Measurements from ENCODE around the gene DCST2.

DCST2 gene

DNA sequence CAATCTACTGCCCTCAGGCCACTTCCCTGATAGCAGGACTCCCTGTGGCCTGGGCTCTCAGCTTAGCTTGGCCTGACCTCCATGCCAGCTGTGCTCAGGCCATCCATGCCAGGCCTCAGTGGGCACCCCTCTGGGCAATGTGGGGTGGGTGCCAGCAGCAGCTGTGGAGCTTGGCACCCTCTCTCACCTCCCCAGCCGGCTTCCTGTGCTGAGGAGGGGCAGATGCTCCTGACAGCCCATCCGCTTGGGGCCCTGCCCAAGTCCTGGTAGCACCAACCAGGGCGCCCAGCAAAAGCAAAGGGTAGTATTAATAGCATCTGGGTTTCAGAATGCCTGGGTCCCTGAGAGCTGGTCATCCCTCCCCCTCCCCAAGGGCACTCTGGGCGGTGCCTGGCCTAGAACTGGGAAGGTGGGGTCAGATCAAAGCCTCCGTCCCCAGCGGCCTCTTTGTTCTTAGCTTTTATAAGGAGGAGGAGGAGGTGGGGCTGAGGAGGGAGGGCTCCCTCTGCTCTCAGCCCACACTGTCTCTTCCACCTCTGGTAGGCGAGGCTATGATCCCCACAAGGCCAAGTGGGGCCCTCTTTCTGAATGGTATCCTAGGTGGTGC is 36.1 kb upstream of the DCST2 start:
- DNase-seq (ENCODE audit: low read depth, low spot score), result no peak

DNA sequence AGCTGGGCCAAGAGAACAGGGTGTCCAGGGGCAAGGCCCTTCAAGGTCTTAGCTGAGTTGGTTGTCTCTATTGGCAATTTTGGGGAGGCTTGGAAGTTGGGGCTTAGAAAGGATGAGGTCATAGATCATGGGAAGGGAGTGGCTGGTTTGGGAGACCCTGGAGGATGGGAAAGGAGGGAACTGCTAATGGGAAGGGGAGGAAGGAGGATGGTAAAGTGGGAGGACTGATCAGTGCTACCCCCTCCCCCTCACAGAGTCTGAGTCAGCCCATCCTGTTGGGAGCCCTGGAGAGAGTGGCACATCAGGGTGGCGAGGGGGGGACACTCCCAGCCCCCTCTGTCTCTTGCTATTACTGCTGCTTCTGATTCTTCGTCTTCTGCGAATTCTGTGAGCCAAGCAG is 35.0 kb upstream of the DCST2 start:
- no peak for DNase-seq (ENCODE audit: low read depth, low spot score)

GRCh38 chr1:155066777-155067176 is 33.2 kb upstream of the DCST2 start:
- DNase-seq (ENCODE audit: low read depth, low spot score), result no peak

DNA sequence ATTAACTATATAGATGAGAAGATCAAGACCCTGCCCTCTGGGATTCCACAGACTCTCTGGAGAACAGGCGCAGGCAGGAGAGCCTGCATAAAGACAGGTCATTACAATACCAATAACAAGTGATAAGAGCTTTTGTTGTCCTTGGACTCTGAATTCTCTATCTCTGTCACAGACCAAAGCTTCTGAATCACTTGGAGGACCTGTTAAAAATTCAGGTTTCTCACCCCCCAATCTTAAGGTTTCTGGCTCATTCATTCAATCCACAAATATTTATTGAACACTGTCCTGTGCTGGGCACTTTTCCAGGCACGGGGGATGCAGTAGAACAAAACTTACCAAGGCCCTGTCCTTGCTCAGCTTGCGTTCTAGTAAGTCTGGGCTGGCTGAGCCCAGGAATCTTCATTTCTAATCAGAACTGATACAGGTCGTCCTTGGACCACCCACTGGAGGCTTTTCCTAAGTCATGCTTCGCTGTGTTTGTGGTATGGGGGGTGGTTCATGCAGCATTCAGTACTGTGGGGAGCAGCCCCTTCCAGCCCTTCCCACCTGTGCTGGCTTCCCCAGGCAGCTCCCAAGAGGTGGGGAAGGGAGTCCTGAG is 31.4 kb upstream of the DCST2 start:
- no peak for DNase-seq (ENCODE audit: low read depth, low spot score)

DNA sequence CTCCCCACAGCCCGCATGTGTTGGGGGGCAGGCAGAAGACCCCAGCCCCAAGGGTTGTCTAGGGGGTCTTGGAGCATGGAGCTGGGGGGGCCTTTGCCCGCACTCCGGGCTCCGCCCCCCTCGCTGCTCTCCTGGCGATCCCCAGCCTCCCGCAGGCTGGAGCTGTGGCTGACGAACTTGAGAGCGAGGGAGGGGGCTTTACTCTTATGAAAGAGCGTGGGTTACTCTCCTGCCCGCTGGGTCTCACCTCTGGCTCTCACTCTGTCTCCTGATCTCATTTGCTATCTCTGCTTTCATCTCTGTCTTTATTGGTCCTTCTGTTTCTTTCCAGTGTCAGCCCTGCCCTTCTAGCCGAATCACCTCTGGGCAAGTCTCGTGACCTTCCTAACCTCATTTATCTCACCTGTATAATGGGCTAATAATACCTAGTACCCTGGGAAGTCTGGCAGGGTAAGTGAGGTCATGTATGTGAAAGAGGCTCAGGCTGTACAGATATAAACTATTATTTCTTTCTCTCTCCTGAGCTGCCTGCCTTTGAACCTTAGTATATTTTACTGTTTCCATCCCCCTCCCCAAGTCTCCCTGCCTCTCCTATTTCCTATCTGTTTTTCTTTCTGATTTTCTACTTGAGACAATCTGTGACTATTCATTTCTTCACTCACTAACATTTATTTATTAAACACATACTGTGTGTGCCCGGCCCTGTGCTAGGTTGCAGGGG is 30.7 kb upstream of the DCST2 start:
- no peak for DNase-seq (ENCODE audit: low read depth, low spot score)

DNA sequence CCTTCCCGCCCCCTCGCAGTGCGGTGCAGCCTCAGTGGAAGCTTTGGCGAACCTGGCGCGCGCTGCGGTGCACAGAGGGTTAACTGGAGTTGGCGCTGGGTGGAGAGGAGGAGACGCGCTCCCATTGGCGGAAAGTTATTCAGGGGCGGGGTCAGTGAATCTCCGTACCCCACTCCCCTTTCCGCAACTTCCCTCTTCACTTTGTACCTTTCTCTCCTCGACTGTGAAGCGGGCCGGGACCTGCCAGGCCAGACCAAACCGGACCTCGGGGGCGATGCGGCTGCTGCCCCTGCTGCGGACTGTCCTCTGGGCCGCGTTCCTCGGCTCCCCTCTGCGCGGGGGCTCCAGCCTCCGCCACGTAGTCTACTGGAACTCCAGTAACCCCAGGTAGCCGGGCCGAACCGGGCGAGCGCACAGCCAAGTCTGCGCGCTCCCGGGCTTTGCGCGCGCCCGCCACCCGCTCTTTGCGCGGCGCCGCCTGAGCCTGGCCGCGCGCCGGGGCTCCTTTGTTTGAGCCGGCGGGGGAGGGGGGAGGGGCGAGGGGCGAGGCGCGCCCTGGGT is 30.0 kb upstream of the DCST2 start, which contains the start of gene EFNA4:
Gene EFNA4, plus strand, starts transcription at position 191 of the 561 bp plus-strand sequence. Its CDS starts 84 bp downstream, at position 275.
- DNase-seq (ENCODE audit: low read depth, low spot score), result peak; percentile 65

DNA sequence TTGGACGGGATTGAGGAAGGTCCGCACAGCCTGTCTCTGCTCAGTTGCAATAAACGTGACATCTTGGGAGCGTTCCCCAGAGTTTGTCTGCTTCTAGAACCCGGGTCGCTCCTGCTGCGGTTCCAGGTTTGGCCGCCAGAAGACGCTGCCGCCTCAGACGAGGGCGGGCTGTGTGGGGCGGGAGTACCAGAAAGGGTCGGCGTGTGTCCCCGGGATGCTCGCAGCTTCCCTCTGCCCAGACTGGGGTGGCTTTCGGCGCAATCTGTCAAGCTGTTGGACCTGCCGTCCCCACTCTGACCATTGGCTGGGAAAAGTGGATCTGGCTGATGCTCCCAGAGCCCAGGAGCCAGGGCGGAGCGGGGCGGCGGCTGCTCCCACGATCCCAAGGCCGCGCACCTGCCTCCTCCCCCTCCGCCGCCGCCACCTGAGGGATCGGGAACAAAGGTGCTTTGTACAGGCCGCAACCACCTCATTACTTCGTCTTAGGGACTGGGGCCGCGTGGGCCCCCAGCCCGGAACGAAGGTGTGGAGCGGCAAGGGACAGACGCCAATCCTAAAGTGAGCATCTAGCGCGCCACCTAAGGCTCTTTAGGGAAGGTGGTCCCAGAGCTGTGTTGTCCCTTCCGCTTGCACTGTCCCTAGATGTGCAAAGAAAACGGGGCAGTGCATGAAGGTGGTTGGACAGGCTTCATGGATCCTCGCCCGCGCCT is 29.3 kb upstream of the DCST2 start:
- DNase-seq (ENCODE audit: low read depth, low spot score), result peak; percentile 52

DNA sequence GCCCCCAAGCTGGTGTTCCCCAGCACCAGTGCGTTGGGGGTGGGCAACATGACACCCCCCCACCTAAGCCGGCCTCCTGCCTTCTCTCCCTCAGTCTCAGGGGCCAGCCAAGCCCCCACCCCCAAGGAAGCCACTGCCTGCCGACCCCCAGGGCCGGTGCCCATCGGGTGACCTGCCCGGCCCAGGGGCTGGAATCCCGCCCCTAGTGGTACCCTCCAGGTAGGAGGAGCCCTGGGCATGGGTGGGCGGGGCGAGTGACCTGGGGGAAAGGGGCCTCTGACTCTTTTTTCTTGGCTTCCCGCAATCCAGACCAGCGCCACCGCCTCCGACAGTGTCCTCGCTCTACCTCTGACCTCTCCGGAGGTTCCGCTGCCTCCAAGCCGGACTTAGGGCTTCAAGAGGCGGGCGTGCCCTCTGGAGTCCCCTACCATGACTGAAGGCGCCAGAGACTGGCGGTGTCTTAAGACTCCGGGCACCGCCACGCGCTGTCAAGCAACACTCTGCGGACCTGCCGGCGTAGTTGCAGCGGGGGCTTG is 28.6 kb upstream of the DCST2 start:
- no peak for DNase-seq (ENCODE audit: low read depth, low spot score)

DNA sequence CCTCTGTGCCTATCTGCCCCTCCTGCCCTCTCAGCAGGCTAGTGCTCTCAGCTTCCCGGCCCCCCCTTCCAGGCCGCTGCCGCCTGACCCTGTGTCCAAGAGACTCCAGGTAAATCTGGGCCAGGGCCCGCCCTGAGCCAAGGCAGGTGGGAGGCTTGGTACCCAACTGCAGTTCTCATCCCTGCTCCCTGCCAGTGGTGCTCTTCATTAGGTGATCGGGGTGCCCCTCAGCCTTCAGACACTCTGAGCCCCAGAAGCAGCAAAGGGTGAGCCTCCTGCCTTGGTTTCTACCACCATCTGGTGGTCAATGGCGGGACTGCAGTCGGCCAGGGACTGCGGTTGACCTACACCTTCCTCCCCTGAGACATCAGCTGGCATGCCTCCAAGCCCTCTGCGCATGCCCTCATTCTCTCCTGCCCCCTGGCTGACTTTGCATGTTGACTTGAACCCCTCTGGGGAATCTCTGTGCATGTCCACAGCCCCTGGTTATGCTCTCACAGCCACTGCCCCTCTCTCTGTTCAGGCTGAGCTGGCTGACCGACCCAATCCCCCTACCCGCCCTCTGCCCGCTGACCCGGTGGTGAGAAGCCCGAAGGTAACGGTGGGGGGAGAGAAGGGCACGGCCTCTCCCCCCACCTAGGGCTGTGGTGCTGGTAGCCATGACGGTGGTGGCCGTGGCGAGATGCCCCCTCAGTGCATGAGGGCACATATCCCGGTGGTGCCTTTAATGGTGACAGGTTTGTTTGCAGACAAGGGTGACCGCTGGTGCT is 28.0 kb upstream of the DCST2 start:
- DNase-seq (ENCODE audit: low read depth, low spot score), result peak; percentile 92

GRCh38 chr1:155060736-155061135 is 27.2 kb upstream of the DCST2 start:
- no peak for DNase-seq (ENCODE audit: low read depth, low spot score)

DNA sequence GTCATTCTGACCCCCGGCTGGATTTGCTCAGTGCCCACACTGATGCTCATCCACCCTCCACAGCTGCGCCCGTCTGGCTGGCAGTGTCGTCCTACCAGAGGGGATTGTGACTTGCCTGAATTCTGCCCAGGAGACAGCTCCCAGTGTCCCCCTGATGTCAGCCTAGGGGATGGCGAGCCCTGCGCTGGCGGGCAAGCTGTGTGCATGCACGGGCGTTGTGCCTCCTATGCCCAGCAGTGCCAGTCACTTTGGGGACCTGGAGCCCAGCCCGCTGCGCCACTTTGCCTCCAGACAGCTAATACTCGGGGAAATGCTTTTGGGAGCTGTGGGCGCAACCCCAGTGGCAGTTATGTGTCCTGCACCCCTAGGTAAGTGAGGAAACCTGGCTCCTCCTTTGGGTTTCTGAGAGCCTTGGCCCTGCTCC is 24.2 kb upstream of the DCST2 start:
- DNase-seq (ENCODE audit: low read depth, low spot score), result no peak

DNA sequence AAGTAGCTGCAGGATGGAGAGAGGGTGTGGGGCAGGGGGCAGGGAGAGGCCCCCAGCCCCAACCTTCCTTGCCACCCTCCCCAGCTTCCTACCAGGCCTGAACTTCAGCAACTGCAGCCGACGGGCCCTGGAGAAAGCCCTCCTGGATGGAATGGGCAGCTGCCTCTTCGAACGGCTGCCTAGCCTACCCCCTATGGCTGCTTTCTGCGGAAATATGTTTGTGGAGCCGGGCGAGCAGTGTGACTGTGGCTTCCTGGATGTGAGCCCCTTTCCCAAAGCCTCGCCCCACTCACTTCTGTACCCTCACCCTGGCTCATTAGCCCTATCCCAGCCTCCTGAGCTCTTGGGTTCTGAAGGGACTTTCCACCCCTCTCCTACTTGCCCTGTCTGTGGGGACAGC is 23.5 kb upstream of the DCST2 start:
- no peak for DNase-seq (ENCODE audit: low read depth, low spot score)

DNA sequence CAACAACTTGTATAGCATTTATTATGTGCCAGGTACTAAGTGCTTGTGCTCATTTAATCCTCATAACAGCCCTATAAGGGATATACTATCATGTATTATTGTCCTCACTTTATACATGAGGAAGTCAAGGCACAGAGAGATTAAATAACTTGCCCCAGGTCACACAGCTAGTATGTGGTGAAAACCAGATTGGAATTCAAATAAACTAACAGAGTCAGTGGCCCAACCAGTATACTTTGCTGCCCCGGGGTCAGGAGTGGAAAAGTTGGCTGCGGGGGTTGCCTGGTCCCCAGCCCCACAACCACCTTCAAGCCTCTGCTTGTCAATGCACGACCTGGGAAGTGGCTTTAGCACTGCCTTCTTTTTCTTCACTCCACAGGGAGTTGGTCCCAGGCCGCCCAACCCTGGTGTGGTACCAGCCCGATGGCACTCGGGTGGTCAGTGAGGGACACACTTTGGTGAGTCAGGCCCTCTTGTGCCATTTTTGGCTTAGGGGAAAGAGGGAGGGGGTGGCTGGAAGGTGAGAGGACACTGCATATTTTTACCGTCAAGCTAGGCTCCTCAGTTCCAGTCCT is 20.0 kb upstream of the DCST2 start:
- no peak for DNase-seq (ENCODE audit: low read depth, low spot score)

- no peak for DNase-seq (ENCODE audit: low read depth, low spot score)
Observed at GRCh38 chr1:155052439-155053395, 19.1 kb upstream of the DCST2 start.

- no peak for DNase-seq (ENCODE audit: low read depth, low spot score)
Observed at GRCh38 chr1:155051777-155052398, 18.3 kb upstream of the DCST2 start.

DNA sequence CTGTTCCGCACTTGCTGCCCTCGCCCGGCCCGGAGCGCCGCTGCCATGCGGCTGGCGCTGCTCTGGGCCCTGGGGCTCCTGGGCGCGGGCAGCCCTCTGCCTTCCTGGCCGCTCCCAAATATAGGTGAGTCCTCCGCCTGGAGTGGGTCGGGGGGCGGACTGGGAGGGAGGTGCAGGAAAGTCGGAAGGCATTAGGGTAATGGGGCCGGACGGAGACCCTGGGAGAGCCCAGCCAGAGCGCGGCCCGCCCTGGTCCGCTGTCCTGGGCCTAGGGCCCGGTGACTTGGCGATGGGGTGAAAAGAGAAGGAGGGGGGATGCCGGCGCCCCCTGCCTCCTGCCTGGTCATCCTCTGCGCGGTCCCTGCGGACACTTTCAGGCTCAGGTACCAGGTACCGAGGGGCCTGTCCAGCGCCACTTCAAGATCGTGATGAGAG is 17.8 kb upstream of the DCST2 start:
- no peak for DNase-seq (ENCODE audit: low read depth, low spot score)

- peak; percentile 37 for DNase-seq (ENCODE audit: low read depth, low spot score)
Observed at GRCh38 chr1:155050560-155051341, 17.2 kb upstream of the DCST2 start, which contains the start of gene ADAM15. ADAM15 (plus strand) TSS chr1:155051316; CDS start chr1:155051387, 71 bp downstream.
